ENCODE measurements around the gene RPL13A.

DNA sequence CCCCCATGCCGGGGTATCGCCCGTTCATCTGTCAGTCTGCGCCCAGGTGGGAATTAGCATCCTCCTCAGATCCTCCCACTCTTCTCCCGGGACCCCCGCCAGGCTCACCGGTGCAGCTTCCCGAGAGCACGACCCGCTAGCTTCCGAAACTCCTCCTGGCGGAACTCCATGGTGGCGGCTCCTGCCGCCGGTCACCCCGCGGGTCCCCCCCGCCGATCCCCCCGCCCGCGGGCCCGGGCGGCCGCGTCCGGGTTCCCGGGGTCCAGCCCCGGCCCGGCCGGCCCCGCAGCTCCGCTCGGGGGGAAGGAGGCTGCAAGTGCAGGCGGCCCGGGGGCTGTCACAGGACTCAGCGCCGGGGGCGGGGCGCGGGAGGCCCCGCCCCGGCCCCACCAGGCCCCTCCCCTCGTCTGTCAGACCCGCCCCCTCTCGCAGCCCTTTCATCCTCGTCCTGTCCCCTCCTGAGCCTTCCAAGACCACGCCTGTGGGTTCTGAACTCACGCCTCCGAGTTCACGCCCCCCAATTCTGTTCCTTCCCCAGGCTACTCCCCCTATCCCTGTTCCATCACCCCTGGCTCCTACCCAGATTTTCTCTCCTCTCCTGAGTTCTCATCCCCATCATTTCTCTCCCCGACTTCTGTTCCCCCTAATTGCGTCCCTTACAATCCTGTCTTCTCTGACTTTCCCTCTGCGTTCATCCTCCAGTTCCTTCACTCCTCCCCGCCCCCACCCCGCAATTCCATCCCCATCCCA is 46.0 kb upstream of the RPL13A start, which contains the start of gene SLC17A7:
- no peak for TF ChIP-seq CBFB (CRISPR knock-in tag; IDR thresholded peaks at IDR 0.05)
- no peak for TF ChIP-seq HHEX (CRISPR knock-in tag; IDR thresholded peaks at IDR 0.05)
- no peak for TF ChIP-seq HNRNPUL1 (IDR thresholded peaks at IDR 0.05; ENCODE audit: low read depth, low read length)
- TF ChIP-seq, protein P1, sequence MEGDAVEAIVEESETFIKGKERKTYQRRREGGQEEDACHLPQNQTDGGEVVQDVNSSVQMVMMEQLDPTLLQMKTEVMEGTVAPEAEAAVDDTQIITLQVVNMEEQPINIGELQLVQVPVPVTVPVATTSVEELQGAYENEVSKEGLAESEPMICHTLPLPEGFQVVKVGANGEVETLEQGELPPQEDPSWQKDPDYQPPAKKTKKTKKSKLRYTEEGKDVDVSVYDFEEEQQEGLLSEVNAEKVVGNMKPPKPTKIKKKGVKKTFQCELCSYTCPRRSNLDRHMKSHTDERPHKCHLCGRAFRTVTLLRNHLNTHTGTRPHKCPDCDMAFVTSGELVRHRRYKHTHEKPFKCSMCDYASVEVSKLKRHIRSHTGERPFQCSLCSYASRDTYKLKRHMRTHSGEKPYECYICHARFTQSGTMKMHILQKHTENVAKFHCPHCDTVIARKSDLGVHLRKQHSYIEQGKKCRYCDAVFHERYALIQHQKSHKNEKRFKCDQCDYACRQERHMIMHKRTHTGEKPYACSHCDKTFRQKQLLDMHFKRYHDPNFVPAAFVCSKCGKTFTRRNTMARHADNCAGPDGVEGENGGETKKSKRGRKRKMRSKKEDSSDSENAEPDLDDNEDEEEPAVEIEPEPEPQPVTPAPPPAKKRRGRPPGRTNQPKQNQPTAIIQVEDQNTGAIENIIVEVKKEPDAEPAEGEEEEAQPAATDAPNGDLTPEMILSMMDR (CRISPR knock-in tag; IDR thresholded peaks at IDR 0.05): no peak
- no peak for TF ChIP-seq POGZ (CRISPR knock-in tag; IDR thresholded peaks at IDR 0.05)
- no peak for TF ChIP-seq ZNF10 (CRISPR knock-in tag; IDR thresholded peaks at IDR 0.05; ENCODE audit: borderline replicate concordance, low read depth)

Data from HepG2 (cell line).